Heart right ventricle (tissue), 16 donors: ENCODE data around the gene PTPRD. TPM values are rescaled to one million over a fixed set of nuclear protein-coding genes. Genes with fewer than 3 reads are reported as not detected.

ENCODE experiments used
- ATAC-seq, 8 donors: fragments of 200-7000 bp; cut with Tn5 transposase; one replicate each; pipeline ENCODE4 v1.9.1; 2020; ENCODE audit warnings: mild to moderate bottlenecking in 8 of 8, moderate library complexity in 8 of 8, moderate number of reproducible peaks in 1 of 8
- DNase-seq, 2 donors: peaks; one replicate each; pipeline ENCODE4 v3.0.0-alpha.2; 2020
- H3K27ac ChIP-seq, 10 donors: fragments of 200-600 bp; sonication (generic) in 2 of 10; one replicate each; pipeline versions ENCODE4 v1.5.0 to v1.8.0; 2020 to 2022; ENCODE audit warnings: mild to moderate bottlenecking in 3 of 10
- H3K27me3 ChIP-seq, 7 donors: fragments of 200-600 bp; one replicate each; pipeline ENCODE4 v1.8.0; 2021 to 2022; ENCODE audit warnings: mild to moderate bottlenecking in 2 of 7
- H3K36me3 ChIP-seq, 9 donors: fragments of 200-600 bp; sonication (generic) in 1 of 9; one replicate each; pipeline versions ENCODE4 v1.5.0 to v1.8.0; 2020 to 2022; ENCODE audit warnings: mild to moderate bottlenecking in 2 of 9
- H3K4me1 ChIP-seq, 9 donors: fragments of 200-600 bp; sonication (generic) in 1 of 9; one replicate each; pipeline versions ENCODE4 v1.5.0 to v1.8.0; 2020 to 2022; ENCODE audit warnings: mild to moderate bottlenecking in 4 of 9
- H3K4me3 ChIP-seq, 10 donors: fragments of 200-600 bp; sonication (generic) in 2 of 10; one replicate each; pipeline versions ENCODE4 v1.5.0 to v1.8.0; 2020 to 2022; ENCODE audit warnings: mild to moderate bottlenecking in 7 of 10, moderate library complexity in 2 of 10
- H3K9me3 ChIP-seq, 11 donors: fragments of 200-600 bp in 10 of 11; sonication (generic) in 2 of 11; one replicate each; pipeline versions ENCODE4 v1.5.0 to v1.8.0; 2013 to 2022; ENCODE audit warnings: mild to moderate bottlenecking in 2 of 11, control low read depth in 1 of 11, moderate library complexity in 1 of 11
- CTCF ChIP-seq, 9 donors: fragments of 200-600 bp; sonication (generic) in 2 of 9; IDR thresholded peaks; one replicate each; pipeline versions ENCODE4 v1.5.0 to v1.8.0; 2021 to 2022; ENCODE audit warnings: antibody characterized with exemption in 9 of 9, mild to moderate bottlenecking in 5 of 9, moderate library complexity in 1 of 9
- WGBS, 2 donors: extraction: QIAGEN DNeasy Blood & Tissue Kit; methylation state at CpG; one replicate each; pipeline ENCODE4 v1.1.7; 2013; ENCODE audit warnings: inconsistent platforms in 1 of 2; 5-methylcytosine and 5-hydroxymethylcytosine counted together
- intact Hi-C, 10 donors: fragments of 100-400 bp; cut with DNase I; formaldehyde crosslinking; loops; one replicate each; pipeline versions ENCODE4 v1.11.1 to v1.14.2; 2022
- polyA plus RNA-seq, 2 donors: library from polyadenylated mRNA; stranded (reverse); fragments of 200-250 nt; gene quantifications; one replicate each; pipeline ENCODE4 v1.2.3, GENCODE V29; 2013
- total RNA-seq, 10 donors: library from RNA; stranded (reverse); fragmentation: NEBNext Ultra II Directional in 3 of 10; extraction: Animal tissue kit (Norgen Biotek cat#: 25700) in 3 of 10; gene quantifications; one replicate each; pipeline versions ENCODE4 v1.2.1 to v1.2.4, GENCODE V29; 2021 to 2023
- donor health status: Arrhythmogenic right ventricular cardiomyopathy.
- donor health status: ischemic (EF 13 %, LVEDD 7.1; RV severe dilation, severe dysfunction).
- donor health status: healthy with polysubstance abuse.
- donor health status: DM: no; HTN: yes; CAD: no.
- donor health status: DM: no; HTN: no; CAD: no.
- donor health status: ischemic (EF 25% LVEDD 6.9; RV normal size, moderate dysfunction).
- donor health status: ischemic (EF 25% LVEDD 5.7; RV mildly dilated, moderate dysfunction).
- donor health status: healthy.
- donor health status: DM: yes; HTN: yes; CAD: no.
- donor health status: Ischemic cardiomyopathy.
- donor health status: ischemic (EF 35%, LVEDD 5.7; RV mildly dilated, moderate dysfunction).
- donor health status: nonischemic (EF 11% LVEDD 7.7; RV severe dilation, severe dysfunction).
- donor health status: DM: yes; HTN: yes; CAD: no.
- donor health status: PGD.
- donor health status: ischemic (EF 29% LVEDD 5.4; RV normal size, mild dysfunction).
- donor health status: nonischemic (EF 23%, LVEDD 6.1; RV moderate dilation, normal function).

Gene PTPRD
- total and polyA plus RNA-seq, 12 donors: 1.4 to 25.2 (median 13.0) TPM

GRCh38 chr9:9605681-9606080 is 1007.1 kb downstream of the PTPRD start:
- intact Hi-C loops: loop anchor here in 4 of 10 donors (5.0 to 10.0 kb wide), 5 partner anchors 52 to 337 kb away; no protein-coding TSS in a partner anchor
- Histone ChIP-seq H3K9me3 (no peaks in the 10 kb centered on the region), H3K4me1 (no peaks in the 10 kb centered on the region), H3K27ac (no peak overlapping the region), H3K27me3 (no peaks in the 10 kb centered on the region), H3K4me3 (no peak overlapping the region), H3K36me3 (no peaks in the 10 kb centered on the region)
- no peak for TF ChIP-seq CTCF (IDR thresholded peaks at IDR 0.05)
- WGBS, 2 donors: 78 to 82% methylated on average over 4 of the region's 4 CpGs
- ATAC-seq (no peak), DNase-seq (no peak)

- no peak for TF ChIP-seq CTCF (IDR thresholded peaks at IDR 0.05)
- Histone ChIP-seq H3K4me1 (no peaks in the 10 kb centered on the region), H3K4me3 (no peak overlapping the region), H3K27ac (no peak overlapping the region), H3K9me3 (no peaks in the 10 kb centered on the region), H3K27me3 (no peaks in the 10 kb centered on the region), H3K36me3 (no peaks in the 10 kb centered on the region)
- 83 to 85% methylated on average over 2 of the region's 2 CpGs for WGBS, 2 donors
- DNase-seq (no peak), ATAC-seq (no peak)
- intact Hi-C loops: loop anchor here in 2 of 10 donors (10.0 kb wide), 2 partner anchors 171 to 191 kb away; no protein-coding TSS in a partner anchor
Observed at GRCh38 chr9:9603345-9603744, 1009.5 kb downstream of the PTPRD start.

GRCh38 chr9:9598723-9599122 is 1014.1 kb downstream of the PTPRD start:
- Histone ChIP-seq H3K9me3 (peaks cover 0 to 11% (median 0%) of the 10 kb centered on the region in 11 donors), H3K27ac (no peak overlapping the region), H3K4me1 (no peaks in the 10 kb centered on the region), H3K4me3 (no peak overlapping the region), H3K27me3 (no peaks in the 10 kb centered on the region), H3K36me3 (no peaks in the 10 kb centered on the region)
- no peak for TF ChIP-seq CTCF (IDR thresholded peaks at IDR 0.05)
- intact Hi-C loops: no loop called here
- no peak for DNase-seq
- ATAC-seq: no peak
- 72 to 74% methylated on average over 1 of the region's 1 CpG for WGBS, 2 donors

GRCh38 chr9:9592104-9592503 is 1020.7 kb downstream of the PTPRD start:
- ATAC-seq (no peak), DNase-seq (no peak)
- Histone ChIP-seq H3K4me1 (no peaks in the 10 kb centered on the region), H3K4me3 (no peak overlapping the region), H3K9me3 (peaks cover 0 to 11% (median 0%) of the 10 kb centered on the region in 11 donors), H3K27ac (no peak overlapping the region), H3K27me3 (no peaks in the 10 kb centered on the region), H3K36me3 (no peaks in the 10 kb centered on the region)
- TF ChIP-seq CTCF (IDR thresholded peaks at IDR 0.05): no peak
- intact Hi-C loops: no loop called here
- WGBS, 2 donors: 82 to 85% methylated on average over 2 of the region's 2 CpGs
